ENCODE results near the gene HAND1.

HAND1 gene

GRCh38 chr5:154442801-154443200 is 35.2 kb downstream of the HAND1 start:
- no peak overlapping the region for H3K4me3 ChIP-seq
- TF ChIP-seq CTCF (IDR thresholded peaks at IDR 0.05), result no peak
- DNase-seq, result no peak
- H3K27ac ChIP-seq, result no peak overlapping the region
- peaks cover 0 to 21% (median 15%) of the 10 kb centered on the region in 4 donors for H3K4me1 ChIP-seq
- intact Hi-C loops (cut with DNase I; ENCODE audit: low total_unique reads), result no loop called here
- no peaks in the 10 kb centered on the region for H3K9me3 ChIP-seq
- no peaks in the 10 kb centered on the region for H3K27me3 ChIP-seq
- H3K36me3 ChIP-seq, result peaks cover 6 to 35% (median 25%) of the 10 kb centered on the region in 3 donors

- no peaks in the 10 kb centered on the region for H3K27me3 ChIP-seq
- no peaks in the 10 kb centered on the region for H3K9me3 ChIP-seq
- H3K4me3 ChIP-seq, result no peak overlapping the region
- intact Hi-C loops (cut with DNase I; ENCODE audit: low total_unique reads), result no loop called here
- no peak for TF ChIP-seq CTCF (IDR thresholded peaks at IDR 0.05)
- peaks cover 6 to 49% (median 37%) of the 10 kb centered on the region in 3 donors for H3K36me3 ChIP-seq
- H3K4me1 ChIP-seq, result peaks cover 0 to 11% (median 7%) of the 10 kb centered on the region in 4 donors
- DNase-seq, result no peak
- H3K27ac ChIP-seq, result no peak overlapping the region
Measured at GRCh38 chr5:154440540-154440939, 37.5 kb downstream of the HAND1 start.

- no peak overlapping the region for H3K4me3 ChIP-seq
- intact Hi-C loops (cut with DNase I; ENCODE audit: low total_unique reads), result no loop called here
- H3K9me3 ChIP-seq, result no peaks in the 10 kb centered on the region
- no peak overlapping the region for H3K27ac ChIP-seq
- H3K27me3 ChIP-seq, result no peaks in the 10 kb centered on the region
- H3K4me1 ChIP-seq, result no peaks in the 10 kb centered on the region
- DNase-seq, result no peak
- TF ChIP-seq CTCF (IDR thresholded peaks at IDR 0.05), result no peak
- peaks cover 6 to 54% (median 43%) of the 10 kb centered on the region in 3 donors for H3K36me3 ChIP-seq
Measured at GRCh38 chr5:154437281-154437965, 40.6 kb downstream of the HAND1 start.

GRCh38 chr5:154435226-154435625 is 42.8 kb downstream of the HAND1 start:
- Histone ChIP-seq H3K9me3 (no peaks in the 10 kb centered on the region), H3K4me3 (no peak overlapping the region), H3K36me3 (peaks cover 6 to 33% (median 32%) of the 10 kb centered on the region in 3 donors), H3K27me3 (no peaks in the 10 kb centered on the region), H3K4me1 (no peaks in the 10 kb centered on the region), H3K27ac (no peak overlapping the region)
- TF ChIP-seq CTCF (IDR thresholded peaks at IDR 0.05), result no peak
- DNase-seq, result no peak
- intact Hi-C loops (cut with DNase I; ENCODE audit: low total_unique reads), result no loop called here

GRCh38 chr5:154430961-154431630 is 46.9 kb downstream of the HAND1 start:
- Histone ChIP-seq H3K9me3 (no peaks in the 10 kb centered on the region), H3K4me3 (no peak overlapping the region), H3K36me3 (peaks cover 0 to 12% (median 12%) of the 10 kb centered on the region in 3 donors), H3K27me3 (no peaks in the 10 kb centered on the region), H3K4me1 (no peaks in the 10 kb centered on the region), H3K27ac (no peak overlapping the region)
- TF ChIP-seq CTCF (IDR thresholded peaks at IDR 0.05), result no peak
- intact Hi-C loops (cut with DNase I; ENCODE audit: low total_unique reads), result no loop called here
- DNase-seq, result no peak

Measured in tibial artery (tissue), 4 donors.